Uterus (tissue), 2 donors: ENCODE data around the gene PRSS33.

ENCODE experiments used
- POLR2A ChIP-seq, 2 donors: fragments of 450-650 bp; IDR thresholded peaks; one replicate each; pipeline ENCODE4 v1.6.1; 2016; ENCODE audit warnings: antibody characterized with exemption in 2 of 2, mild to moderate bottlenecking in 1 of 2, moderate library complexity in 1 of 2
- TF ChIP-seq, protein P1 (sequence below), 4 experiments: fragments of 200-600 bp in 2 of 4; fragments of 450-650 bp in 2 of 4; sonication (generic) in 2 of 4; IDR thresholded peaks; one replicate each; pipeline ENCODE4 v1.5.1; 2016 to 2019; ENCODE audit warnings: antibody characterized with exemption in 4 of 4, mild to moderate bottlenecking in 2 of 4, moderate library complexity in 1 of 4

DNA sequence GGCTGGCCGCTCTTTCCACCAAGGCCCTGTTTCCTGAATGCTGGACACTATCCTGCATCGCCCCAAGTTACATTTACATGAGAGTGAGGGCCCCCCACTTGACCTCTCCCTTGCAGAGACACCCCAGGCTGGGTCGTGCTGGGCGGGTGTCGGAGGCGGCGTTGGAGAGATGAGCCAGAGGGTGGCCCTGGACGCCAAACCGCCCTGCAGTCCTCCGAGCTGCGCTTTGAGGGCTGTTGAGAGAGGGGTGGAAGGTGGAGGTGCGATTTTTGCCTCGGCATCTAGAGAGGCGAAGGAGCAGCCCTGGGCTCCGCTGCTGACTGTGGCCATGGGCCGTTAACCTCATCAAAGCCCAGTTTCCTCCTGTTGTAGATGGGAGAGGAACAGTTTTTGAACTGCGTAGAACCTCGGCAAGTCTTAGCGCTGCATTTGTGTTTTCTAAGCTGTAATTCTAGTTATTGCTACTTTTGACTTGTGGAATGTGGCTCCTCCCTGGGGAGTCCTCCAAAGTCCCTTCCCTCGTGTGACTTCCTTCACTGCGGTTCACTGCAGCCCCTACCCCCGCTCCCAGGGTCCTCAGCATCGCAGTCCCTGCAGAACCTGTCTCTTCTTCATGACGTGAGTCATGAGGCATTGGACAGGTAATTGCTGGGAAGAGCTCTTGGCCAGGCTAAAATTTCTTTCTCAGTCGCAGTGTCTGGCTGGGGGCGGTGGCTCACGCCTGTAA lies 9.3 kb downstream of the PRSS33 start:
- TF ChIP-seq, protein P1, sequence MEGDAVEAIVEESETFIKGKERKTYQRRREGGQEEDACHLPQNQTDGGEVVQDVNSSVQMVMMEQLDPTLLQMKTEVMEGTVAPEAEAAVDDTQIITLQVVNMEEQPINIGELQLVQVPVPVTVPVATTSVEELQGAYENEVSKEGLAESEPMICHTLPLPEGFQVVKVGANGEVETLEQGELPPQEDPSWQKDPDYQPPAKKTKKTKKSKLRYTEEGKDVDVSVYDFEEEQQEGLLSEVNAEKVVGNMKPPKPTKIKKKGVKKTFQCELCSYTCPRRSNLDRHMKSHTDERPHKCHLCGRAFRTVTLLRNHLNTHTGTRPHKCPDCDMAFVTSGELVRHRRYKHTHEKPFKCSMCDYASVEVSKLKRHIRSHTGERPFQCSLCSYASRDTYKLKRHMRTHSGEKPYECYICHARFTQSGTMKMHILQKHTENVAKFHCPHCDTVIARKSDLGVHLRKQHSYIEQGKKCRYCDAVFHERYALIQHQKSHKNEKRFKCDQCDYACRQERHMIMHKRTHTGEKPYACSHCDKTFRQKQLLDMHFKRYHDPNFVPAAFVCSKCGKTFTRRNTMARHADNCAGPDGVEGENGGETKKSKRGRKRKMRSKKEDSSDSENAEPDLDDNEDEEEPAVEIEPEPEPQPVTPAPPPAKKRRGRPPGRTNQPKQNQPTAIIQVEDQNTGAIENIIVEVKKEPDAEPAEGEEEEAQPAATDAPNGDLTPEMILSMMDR (IDR thresholded peaks at IDR 0.05): no peak
- no peak for TF ChIP-seq POLR2A (IDR thresholded peaks at IDR 0.05)
